A549 (cell line): ENCODE results near the gene ABHD12. TPM values are rescaled to one million over a fixed set of nuclear protein-coding genes. Genes with fewer than 3 reads are reported as not detected.

ENCODE experiments used
- ATAC-seq, 2 experiments: fragments of 200-7000 bp in 1 of 2; fragments of >200 bp in 1 of 2; cut with Nextera tagmentation in 1 of 2; cut with Tn5 transposase in 1 of 2; 3 replicates each; pipeline versions ENCODE4 v1.8.0 to v1.9.1; 2018 to 2020; ENCODE audit warnings: mild to moderate bottlenecking in 1 of 2, moderate library complexity in 1 of 2
- CTCF ChIA-PET: fragments of 300-600 bp; sonication (Branson Sonifier 250); formaldehyde crosslinking; extraction: SDS; loops from one replicate; lab custom pipeline; 2021; ENCODE audit warnings: antibody characterized with exemption, inconsistent platforms; lab: Yijun Ruan, JAX
- POLR2A ChIA-PET: fragments of 350-600 bp; formaldehyde crosslinking; extraction: SDS; loops from one replicate; lab custom pipeline; 2021; ENCODE audit warnings: antibody characterized with exemption, inconsistent platforms; lab: Yijun Ruan, JAX
- DNase-seq, 2 experiments: peaks; one replicate each; pipeline versions ENCODE4 v3.0.0 to v3.0.0-alpha.2; 2011 to 2016; ENCODE audit warnings: low read depth in 1 of 2, low spot score in 1 of 2
- FAIRE-seq: peaks from 2 replicates; lab custom pipeline; 2011; peaks lifted over from hg19 to GRCh38; lab: Jason Lieb, UNC
- H3K27ac ChIP-seq, 2 experiments: fragments of >200 bp; sonication (Bioruptor Twin); formaldehyde crosslinking; 3 replicates each; pipeline ENCODE4 v1.5.1; 2016 to 2017
- H3K4me1 ChIP-seq: fragments of >200 bp; sonication (Bioruptor Twin); formaldehyde crosslinking; 3 replicates; pipeline ENCODE4 v1.6.1; 2016
- H3K4me2 ChIP-seq: fragments of >200 bp; sonication (Bioruptor Twin); formaldehyde crosslinking; 3 replicates; pipeline ENCODE4 v1.6.1; 2016
- H3K4me3 ChIP-seq: fragments of >200 bp; sonication (Bioruptor Twin); formaldehyde crosslinking; 3 replicates; pipeline ENCODE4 v1.5.1; 2016
- H3K9me3 ChIP-seq: fragments of >200 bp; sonication (Bioruptor Twin); formaldehyde crosslinking; 3 replicates; pipeline ENCODE4 v1.6.1; 2016
- CBX2 ChIP-seq: fragments of 200-600 bp; sonication (generic); IDR thresholded peaks from 2 replicates; pipeline ENCODE4 v1.6.1; 2016; ENCODE audit warnings: low read depth, mild to moderate bottlenecking, borderline replicate concordance
- CBX8 ChIP-seq: fragments of 200-600 bp; sonication (generic); IDR thresholded peaks from 2 replicates; pipeline ENCODE4 v1.6.1; 2016
- CEBPB ChIP-seq, 2 experiments: fragments of >200 bp in 1 of 2; sonication (Bioruptor Twin) in 1 of 2; formaldehyde crosslinking in 1 of 2; IDR thresholded peaks; 2 replicates each; pipeline ENCODE4 v1.6.1; 2012 to 2016
- CHD4 ChIP-seq: fragments of 200-600 bp; sonication (generic); IDR thresholded peaks from 2 replicates; pipeline ENCODE4 v1.6.1; 2016; ENCODE audit warnings: antibody characterized with exemption, mild to moderate bottlenecking, borderline replicate concordance
- EHF ChIP-seq: fragments of 250-450 bp; sonication (Bioruptor Pico); IDR thresholded peaks from 2 replicates; pipeline ENCODE4 v1.5.0; 2020; ENCODE audit warnings: mild to moderate bottlenecking
- FOSL2 ChIP-seq, 2 experiments: fragments of 450-650 bp in 1 of 2; fragments of >200 bp in 1 of 2; sonication (Bioruptor Twin) in 1 of 2; formaldehyde crosslinking; IDR thresholded peaks; 2 replicates each; pipeline versions ENCODE4 v1.5.0 to v1.6.1; 2016 to 2020; ENCODE audit warnings: mild to moderate bottlenecking in 1 of 2, moderate library complexity in 1 of 2
- HOXA7 ChIP-seq: fragments of 250-450 bp; sonication (Bioruptor Pico); IDR thresholded peaks from 2 replicates; pipeline ENCODE4 v1.5.0; 2020; ENCODE audit warnings: mild to moderate bottlenecking, moderate library complexity
- KDM1A ChIP-seq: fragments of 200-600 bp; sonication (generic); IDR thresholded peaks from 2 replicates; pipeline ENCODE4 v1.6.1; 2016; ENCODE audit warnings: low read depth, mild to moderate bottlenecking
- KDM5A ChIP-seq: fragments of 200-600 bp; sonication (generic); IDR thresholded peaks from 2 replicates; pipeline ENCODE4 v1.6.1; 2016; ENCODE audit warnings: antibody characterized with exemption, mild to moderate bottlenecking
- MAZ ChIP-seq: fragments of 150-350 bp; IDR thresholded peaks from 2 replicates; pipeline ENCODE4 v1.6.1; 2014; ENCODE audit warnings: antibody characterized with exemption, low read depth, low read length, borderline replicate concordance
- NFE2L2 ChIP-seq: fragments of 150-350 bp; conservative IDR thresholded peaks from 2 replicates; pipeline ENCODE4 v1.6.1; 2014; ENCODE audit warnings: low read length
- NR3C1 ChIP-seq: fragments of >200 bp; sonication (Bioruptor Twin); formaldehyde crosslinking; IDR thresholded peaks from 3 replicates; pipeline ENCODE4 v1.6.1; 2017
- PHF8 ChIP-seq: fragments of 200-600 bp; sonication (generic); IDR thresholded peaks from 2 replicates; pipeline ENCODE4 v1.6.1; 2016; ENCODE audit warnings: low read depth, mild to moderate bottlenecking, antibody characterized with exemption, moderate library complexity, borderline replicate concordance
- POLR2A ChIP-seq: IDR thresholded peaks from 2 replicates; pipeline ENCODE4 v1.6.1; 2012; ENCODE audit warnings: mild to moderate bottlenecking, low read length
- SMC3 ChIP-seq: fragments of >200 bp; sonication (Bioruptor Twin); formaldehyde crosslinking; IDR thresholded peaks from 3 replicates; pipeline ENCODE4 v1.6.1; 2018; ENCODE audit warnings: inconsistent platforms
- TFCP2L1 ChIP-seq: fragments of 250-450 bp; sonication (Bioruptor Pico); IDR thresholded peaks from 2 replicates; pipeline ENCODE4 v1.5.0; 2021; ENCODE audit warnings: mild to moderate bottlenecking
- ZFP36 ChIP-seq: fragments of 450-650 bp; IDR thresholded peaks from 2 replicates; pipeline ENCODE4 v1.6.1; 2014; ENCODE audit warnings: borderline replicate concordance; ENCODE audit not compliant: partially characterized antibody
- WGBS: methylation state at CpG from one replicate; pipeline ENCODE4 v1.1.6; 2017; ENCODE audit errors: missing lambda C conversion rate; 5-methylcytosine and 5-hydroxymethylcytosine counted together
- polyA plus RNA-seq, 4 experiments: library from polyadenylated mRNA; depleted of rRNA in 3 of 4; stranded (reverse); fragments of >200 nt; fragmentation: RNase III in 1 of 4; extraction: RNeasy Plus Mini Kit Qiagen cat#74134 plus additional on column Dnase treatment in 1 of 4; gene quantifications; 2 replicates in 3 of 4; 3 replicates in 1 of 4; pipeline ENCODE4 v1.2.3, GENCODE V29; 2011 to 2017
- TF ChIP-seq, protein P1 (sequence below): fragments of >200 bp; sonication (Bioruptor Twin); formaldehyde crosslinking; IDR thresholded peaks from 3 replicates; pipeline ENCODE4 v1.6.1; 2016
- TF ChIP-seq, protein P2 (sequence below): fragments of >200 bp; sonication (Bioruptor Twin); formaldehyde crosslinking; IDR thresholded peaks from 3 replicates; pipeline ENCODE4 v1.5.1; 2016
- TF ChIP-seq, protein P3 (sequence below): IDR thresholded peaks from 2 replicates; pipeline ENCODE4 v1.6.1; 2012
- TF ChIP-seq, protein P4 (sequence below): fragments of 200-600 bp; sonication (generic); IDR thresholded peaks from 2 replicates; pipeline ENCODE4 v1.6.1; 2016; ENCODE audit warnings: antibody characterized with exemption, mild to moderate bottlenecking, moderate library complexity
- TF ChIP-seq, protein P5 (sequence below): fragments of 450-650 bp; IDR thresholded peaks from 2 replicates; pipeline ENCODE4 v1.6.1; 2014; ENCODE audit warnings: antibody characterized with exemption

Gene ABHD12
- polyA plus RNA-seq, 2 of the 4 experiments (the other 2 are of a cell fraction), result 54.3 to 101 TPM

DNA sequence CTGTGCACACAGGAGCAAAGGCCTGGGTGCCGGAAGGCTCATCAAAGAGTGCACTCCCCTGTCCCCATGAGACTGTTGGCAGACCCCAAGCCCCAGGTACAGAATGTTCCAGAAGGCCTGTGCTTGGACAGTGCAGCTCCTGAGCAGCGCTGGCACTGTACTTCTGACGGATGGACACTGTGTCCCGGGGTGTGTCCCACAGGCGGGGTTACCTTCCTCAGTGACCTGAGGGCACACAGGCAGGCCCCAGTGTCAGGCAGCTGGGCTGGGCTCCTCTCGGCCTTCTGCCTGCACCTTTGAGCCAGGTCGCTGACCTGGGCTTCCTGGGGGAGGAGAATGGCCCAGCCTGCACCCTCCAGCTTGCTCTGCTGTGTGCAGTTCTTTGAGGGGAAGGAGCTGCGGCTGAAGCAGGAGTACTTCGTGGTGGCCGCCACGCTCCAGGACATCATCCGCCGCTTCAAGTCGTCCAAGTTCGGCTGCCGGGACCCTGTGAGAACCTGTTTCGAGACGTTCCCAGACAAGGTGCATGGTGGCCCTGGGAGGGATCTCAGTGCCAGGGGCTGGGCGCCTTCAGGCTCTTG, 112.6 kb downstream of the ABHD12 start:
- no peaks in the 10 kb centered on the region; the same call in 2 of the 3 replicates for H3K4me1 ChIP-seq
- CTCF ChIA-PET, result interaction anchor here (0.8 to 8.6 kb wide), 3 partner anchors 17 to 31 kb away, joined by 3 to 42 read pairs (median 5); partner anchors contain the start of gene PYGB
- TF ChIP-seq, protein P1, sequence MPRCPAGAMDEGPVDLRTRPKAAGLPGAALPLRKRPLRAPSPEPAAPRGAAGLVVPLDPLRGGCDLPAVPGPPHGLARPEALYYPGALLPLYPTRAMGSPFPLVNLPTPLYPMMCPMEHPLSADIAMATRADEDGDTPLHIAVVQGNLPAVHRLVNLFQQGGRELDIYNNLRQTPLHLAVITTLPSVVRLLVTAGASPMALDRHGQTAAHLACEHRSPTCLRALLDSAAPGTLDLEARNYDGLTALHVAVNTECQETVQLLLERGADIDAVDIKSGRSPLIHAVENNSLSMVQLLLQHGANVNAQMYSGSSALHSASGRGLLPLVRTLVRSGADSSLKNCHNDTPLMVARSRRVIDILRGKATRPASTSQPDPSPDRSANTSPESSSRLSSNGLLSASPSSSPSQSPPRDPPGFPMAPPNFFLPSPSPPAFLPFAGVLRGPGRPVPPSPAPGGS, result no peak
- TF ChIP-seq, protein P2, sequence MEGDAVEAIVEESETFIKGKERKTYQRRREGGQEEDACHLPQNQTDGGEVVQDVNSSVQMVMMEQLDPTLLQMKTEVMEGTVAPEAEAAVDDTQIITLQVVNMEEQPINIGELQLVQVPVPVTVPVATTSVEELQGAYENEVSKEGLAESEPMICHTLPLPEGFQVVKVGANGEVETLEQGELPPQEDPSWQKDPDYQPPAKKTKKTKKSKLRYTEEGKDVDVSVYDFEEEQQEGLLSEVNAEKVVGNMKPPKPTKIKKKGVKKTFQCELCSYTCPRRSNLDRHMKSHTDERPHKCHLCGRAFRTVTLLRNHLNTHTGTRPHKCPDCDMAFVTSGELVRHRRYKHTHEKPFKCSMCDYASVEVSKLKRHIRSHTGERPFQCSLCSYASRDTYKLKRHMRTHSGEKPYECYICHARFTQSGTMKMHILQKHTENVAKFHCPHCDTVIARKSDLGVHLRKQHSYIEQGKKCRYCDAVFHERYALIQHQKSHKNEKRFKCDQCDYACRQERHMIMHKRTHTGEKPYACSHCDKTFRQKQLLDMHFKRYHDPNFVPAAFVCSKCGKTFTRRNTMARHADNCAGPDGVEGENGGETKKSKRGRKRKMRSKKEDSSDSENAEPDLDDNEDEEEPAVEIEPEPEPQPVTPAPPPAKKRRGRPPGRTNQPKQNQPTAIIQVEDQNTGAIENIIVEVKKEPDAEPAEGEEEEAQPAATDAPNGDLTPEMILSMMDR, result no peak
- TF ChIP-seq HOXA7 (CRISPR knock-in tag) (no peak), PHF8 (no peak), ZFP36 (no peak), MAZ (no peak), KDM1A (no peak), CBX8 (no peak)
- no peak for DNase-seq
- no peak for FAIRE-seq
- H3K4me2 ChIP-seq, result no peak overlapping the region; the same call in 2 of the 3 replicates
- H3K9me3 ChIP-seq, result no peaks in the 10 kb centered on the region
- POLR2A ChIA-PET, result no interaction called here
- no peak overlapping the region for H3K4me3 ChIP-seq
- ATAC-seq, result no peak
- 90% methylated on average over 14 of the region's 19 CpGs for WGBS
- H3K27ac ChIP-seq, result peak overlapping the region in 1 of 2 experiments; percentile 64; a peak in 1 of 6 replicates

DNA sequence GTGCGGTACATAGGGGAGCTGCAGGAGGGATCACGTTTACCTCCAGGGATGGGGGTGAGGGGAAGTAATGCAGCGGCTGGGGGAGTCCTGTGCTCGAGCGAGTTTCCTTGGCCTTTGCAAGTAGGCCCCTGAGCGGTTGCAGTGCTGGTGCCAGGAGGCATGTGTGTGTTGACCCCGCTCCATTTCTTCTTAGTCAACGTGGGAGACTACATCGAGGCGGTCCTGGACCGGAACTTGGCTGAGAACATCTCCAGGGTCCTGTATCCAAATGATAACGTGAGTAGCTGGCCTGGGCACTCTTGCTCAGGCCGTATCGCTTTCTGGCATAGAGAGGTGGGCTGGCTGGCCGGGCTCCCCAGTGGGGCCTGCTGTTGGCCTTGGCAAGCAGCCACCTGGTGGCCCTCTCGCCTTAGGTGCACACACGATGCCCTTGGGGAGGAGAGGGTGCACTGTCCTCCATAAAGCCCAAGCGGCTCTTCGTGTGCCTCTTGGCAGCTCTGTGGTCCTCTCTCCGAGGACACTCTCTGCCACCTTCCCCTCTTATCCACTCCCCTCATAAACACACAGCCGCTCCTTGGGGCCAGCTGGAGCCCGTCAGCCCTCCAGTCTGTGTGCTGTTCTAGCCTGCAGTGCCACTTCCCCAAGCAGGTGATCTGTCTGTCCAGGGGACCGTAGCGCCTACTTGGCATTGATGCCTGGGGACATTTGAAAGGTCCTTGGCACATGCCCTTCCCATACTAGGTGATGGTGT, 113.4 kb downstream of the ABHD12 start:
- POLR2A ChIA-PET, result no interaction called here
- ATAC-seq (no peak), DNase-seq (no peak), FAIRE-seq (no peak)
- no peak overlapping the region for H3K4me3 ChIP-seq
- 91% methylated on average over 24 of the region's 24 CpGs for WGBS
- H3K9me3 ChIP-seq, result no peaks in the 10 kb centered on the region
- no peak overlapping the region; the same call in 2 of the 3 replicates for H3K4me2 ChIP-seq
- TF ChIP-seq POLR2A, result no peak
- TF ChIP-seq FOSL2 (IDR thresholded peaks at IDR 0.05), result no peak
- no peak for TF ChIP-seq FOSL2 (CRISPR knock-in tag; IDR thresholded peaks at IDR 0.05)
- TF ChIP-seq KDM1A, result no peak
- CTCF ChIA-PET, result interaction anchor here (0.8 to 8.6 kb wide), 3 partner anchors 18 to 30 kb away, joined by 3 to 42 read pairs (median 5); partner anchors contain the start of gene PYGB
- peak overlapping the region in 1 of 2 experiments; percentile 63; a peak in 1 of 6 replicates for H3K27ac ChIP-seq
- H3K4me1 ChIP-seq, result no peaks in the 10 kb centered on the region; the same call in 2 of the 3 replicates

DNA sequence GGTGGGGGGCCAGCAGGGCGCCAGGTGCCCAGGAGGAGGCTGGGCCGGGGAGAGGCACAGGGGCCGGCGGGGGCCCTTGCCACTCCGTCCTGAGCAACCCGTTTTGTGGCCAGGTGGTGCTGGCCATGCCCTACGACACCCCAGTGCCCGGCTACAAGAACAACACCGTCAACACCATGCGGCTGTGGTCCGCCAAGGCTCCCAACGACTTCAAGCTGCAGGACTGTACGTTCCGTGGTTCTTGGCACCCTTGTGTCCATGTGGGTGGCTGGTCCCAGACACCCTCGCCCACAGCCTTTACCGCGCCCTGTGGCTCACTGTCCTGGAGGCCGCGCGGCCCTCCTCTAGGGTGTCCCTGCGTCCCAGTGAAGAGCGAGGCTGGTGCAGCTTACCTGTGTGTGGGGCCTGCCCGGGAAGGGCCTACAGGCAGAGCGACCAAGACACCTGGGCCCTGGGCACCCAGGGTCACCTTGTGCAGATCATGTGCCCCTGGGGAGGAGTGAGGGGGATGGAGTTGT, 114.0 kb downstream of the ABHD12 start:
- Histone ChIP-seq H3K9me3 (no peaks in the 10 kb centered on the region), H3K4me2 (no peak overlapping the region), H3K4me1 (no peaks in the 10 kb centered on the region; the same call in 2 of the 3 replicates), H3K27ac (peak overlapping the region in 1 of 2 experiments; percentile 63; a peak in 1 of 6 replicates), H3K4me3 (no peak overlapping the region)
- ChIA-PET POLR2A (no interaction called here), CTCF (interaction anchor here (8.6 kb wide), 1 partner anchor 18 kb away, joined by 42 read pairs; no protein-coding TSS in a partner anchor)
- DNase-seq, result no peak
- ATAC-seq, result no peak
- WGBS, result 96% methylated on average over 19 of the region's 24 CpGs
- FAIRE-seq, result no peak
- TF ChIP-seq FOSL2 (IDR thresholded peaks at IDR 0.05), result no peak
- no peak for TF ChIP-seq FOSL2 (CRISPR knock-in tag; IDR thresholded peaks at IDR 0.05)
- no peak for TF ChIP-seq POLR2A
- TF ChIP-seq, protein P3, sequence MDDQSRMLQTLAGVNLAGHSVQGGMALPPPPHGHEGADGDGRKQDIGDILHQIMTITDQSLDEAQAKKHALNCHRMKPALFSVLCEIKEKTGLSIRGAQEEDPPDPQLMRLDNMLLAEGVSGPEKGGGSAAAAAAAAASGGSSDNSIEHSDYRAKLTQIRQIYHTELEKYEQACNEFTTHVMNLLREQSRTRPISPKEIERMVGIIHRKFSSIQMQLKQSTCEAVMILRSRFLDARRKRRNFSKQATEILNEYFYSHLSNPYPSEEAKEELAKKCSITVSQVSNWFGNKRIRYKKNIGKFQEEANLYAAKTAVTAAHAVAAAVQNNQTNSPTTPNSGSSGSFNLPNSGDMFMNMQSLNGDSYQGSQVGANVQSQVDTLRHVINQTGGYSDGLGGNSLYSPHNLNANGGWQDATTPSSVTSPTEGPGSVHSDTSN, result no peak
- TF ChIP-seq CHD4, result no peak
- TF ChIP-seq SMC3, result no peak
- TF ChIP-seq CEBPB (IDR thresholded peaks at IDR 0.05), result no peak
- TF ChIP-seq KDM5A, result no peak
- TF ChIP-seq NR3C1, result no peak
- TF ChIP-seq, protein P4, sequence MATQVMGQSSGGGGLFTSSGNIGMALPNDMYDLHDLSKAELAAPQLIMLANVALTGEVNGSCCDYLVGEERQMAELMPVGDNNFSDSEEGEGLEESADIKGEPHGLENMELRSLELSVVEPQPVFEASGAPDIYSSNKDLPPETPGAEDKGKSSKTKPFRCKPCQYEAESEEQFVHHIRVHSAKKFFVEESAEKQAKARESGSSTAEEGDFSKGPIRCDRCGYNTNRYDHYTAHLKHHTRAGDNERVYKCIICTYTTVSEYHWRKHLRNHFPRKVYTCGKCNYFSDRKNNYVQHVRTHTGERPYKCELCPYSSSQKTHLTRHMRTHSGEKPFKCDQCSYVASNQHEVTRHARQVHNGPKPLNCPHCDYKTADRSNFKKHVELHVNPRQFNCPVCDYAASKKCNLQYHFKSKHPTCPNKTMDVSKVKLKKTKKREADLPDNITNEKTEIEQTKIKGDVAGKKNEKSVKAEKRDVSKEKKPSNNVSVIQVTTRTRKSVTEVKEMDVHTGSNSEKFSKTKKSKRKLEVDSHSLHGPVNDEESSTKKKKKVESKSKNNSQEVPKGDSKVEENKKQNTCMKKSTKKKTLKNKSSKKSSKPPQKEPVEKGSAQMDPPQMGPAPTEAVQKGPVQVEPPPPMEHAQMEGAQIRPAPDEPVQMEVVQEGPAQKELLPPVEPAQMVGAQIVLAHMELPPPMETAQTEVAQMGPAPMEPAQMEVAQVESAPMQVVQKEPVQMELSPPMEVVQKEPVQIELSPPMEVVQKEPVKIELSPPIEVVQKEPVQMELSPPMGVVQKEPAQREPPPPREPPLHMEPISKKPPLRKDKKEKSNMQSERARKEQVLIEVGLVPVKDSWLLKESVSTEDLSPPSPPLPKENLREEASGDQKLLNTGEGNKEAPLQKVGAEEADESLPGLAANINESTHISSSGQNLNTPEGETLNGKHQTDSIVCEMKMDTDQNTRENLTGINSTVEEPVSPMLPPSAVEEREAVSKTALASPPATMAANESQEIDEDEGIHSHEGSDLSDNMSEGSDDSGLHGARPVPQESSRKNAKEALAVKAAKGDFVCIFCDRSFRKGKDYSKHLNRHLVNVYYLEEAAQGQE, result no peak
- TF ChIP-seq TFCP2L1 (CRISPR knock-in tag), result no peak
- TF ChIP-seq, protein P5, sequence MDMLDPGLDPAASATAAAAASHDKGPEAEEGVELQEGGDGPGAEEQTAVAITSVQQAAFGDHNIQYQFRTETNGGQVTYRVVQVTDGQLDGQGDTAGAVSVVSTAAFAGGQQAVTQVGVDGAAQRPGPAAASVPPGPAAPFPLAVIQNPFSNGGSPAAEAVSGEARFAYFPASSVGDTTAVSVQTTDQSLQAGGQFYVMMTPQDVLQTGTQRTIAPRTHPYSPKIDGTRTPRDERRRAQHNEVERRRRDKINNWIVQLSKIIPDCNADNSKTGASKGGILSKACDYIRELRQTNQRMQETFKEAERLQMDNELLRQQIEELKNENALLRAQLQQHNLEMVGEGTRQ, result no peak
- TF ChIP-seq CBX2, result no peak
- no peak for TF ChIP-seq EHF (CRISPR knock-in tag)
- TF ChIP-seq NFE2L2, result no peak
